Choroid plexus epithelial cell (primary cell): Measurements from ENCODE around the gene PAOX.

Source experiments
- DNase-seq: peaks from one replicate; pipeline ENCODE4 v3.0.0-alpha.2; 2010; ENCODE audit warnings: low read depth
- H3K4me3 ChIP-seq: 2 replicates; pipeline ENCODE4 v1.5.1; 2011; ENCODE audit warnings: low read depth, mild to moderate bottlenecking, control low read depth, low read length, moderate library complexity
- TF ChIP-seq, protein P1 (sequence below): conservative IDR thresholded peaks from 2 replicates; pipeline ENCODE4 v1.5.1; 2011; ENCODE audit warnings: low read depth, mild to moderate bottlenecking, control low read depth, inconsistent platforms, low read length, moderate library complexity

PAOX gene

GRCh38 chr10:133355991-133356390, 23.1 kb upstream of the PAOX start:
- no peak overlapping the region for H3K4me3 ChIP-seq
- no peak for DNase-seq
- TF ChIP-seq, protein P1, sequence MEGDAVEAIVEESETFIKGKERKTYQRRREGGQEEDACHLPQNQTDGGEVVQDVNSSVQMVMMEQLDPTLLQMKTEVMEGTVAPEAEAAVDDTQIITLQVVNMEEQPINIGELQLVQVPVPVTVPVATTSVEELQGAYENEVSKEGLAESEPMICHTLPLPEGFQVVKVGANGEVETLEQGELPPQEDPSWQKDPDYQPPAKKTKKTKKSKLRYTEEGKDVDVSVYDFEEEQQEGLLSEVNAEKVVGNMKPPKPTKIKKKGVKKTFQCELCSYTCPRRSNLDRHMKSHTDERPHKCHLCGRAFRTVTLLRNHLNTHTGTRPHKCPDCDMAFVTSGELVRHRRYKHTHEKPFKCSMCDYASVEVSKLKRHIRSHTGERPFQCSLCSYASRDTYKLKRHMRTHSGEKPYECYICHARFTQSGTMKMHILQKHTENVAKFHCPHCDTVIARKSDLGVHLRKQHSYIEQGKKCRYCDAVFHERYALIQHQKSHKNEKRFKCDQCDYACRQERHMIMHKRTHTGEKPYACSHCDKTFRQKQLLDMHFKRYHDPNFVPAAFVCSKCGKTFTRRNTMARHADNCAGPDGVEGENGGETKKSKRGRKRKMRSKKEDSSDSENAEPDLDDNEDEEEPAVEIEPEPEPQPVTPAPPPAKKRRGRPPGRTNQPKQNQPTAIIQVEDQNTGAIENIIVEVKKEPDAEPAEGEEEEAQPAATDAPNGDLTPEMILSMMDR, result no peak

- DNase-seq, result no peak
- TF ChIP-seq, protein P1, result no peak
- peak overlapping the region; percentile 60 for H3K4me3 ChIP-seq
These were observed 22.3 kb upstream of the PAOX start for GRCh38 chr10:133356549-133357284.

DNA sequence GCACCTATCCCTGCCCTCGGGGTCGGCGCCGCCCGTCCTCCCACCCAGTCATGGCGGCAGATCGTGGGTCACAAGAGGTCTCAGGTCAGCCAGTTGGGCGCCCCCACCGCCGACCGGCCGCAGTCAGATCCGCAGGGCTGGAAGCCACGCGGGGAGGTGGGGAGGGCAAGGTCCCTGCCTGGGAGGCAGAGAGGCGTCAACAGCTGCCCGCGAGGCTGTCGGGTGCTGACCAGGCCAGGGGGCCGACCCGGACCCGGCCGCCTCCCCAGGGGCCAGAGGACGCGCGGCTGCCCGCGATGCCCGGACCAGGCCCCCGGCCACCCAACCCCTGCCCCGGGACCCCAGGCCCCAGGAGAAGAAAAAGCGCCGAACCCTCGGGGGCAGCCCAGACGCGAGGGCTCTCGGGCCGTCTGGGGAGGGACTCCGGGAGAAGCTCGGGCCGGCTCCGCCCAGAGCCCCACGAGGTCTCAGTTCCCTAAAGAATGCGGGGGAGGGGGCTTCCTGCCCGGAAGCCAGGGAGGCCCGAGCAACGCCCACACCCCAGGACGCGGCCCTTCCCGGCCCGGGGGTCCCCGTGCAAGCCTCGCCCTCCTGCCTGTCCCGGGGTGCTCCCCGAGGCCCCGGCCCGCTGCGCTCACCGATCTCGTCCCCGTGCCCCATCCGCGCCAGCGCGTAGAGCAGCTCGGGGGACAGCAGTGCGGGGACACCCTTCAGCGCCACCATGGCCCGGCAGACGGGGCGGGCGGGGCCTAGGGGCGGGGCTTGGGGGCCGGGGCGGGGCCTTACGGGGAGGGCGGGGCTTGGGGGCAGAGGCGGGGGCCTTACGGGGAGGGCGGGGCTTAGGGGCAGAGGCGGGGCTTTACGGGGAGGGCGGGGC, 21.5 kb upstream of the PAOX start, which contains the start of gene FUOM:
Gene FUOM, minus strand, starts transcription at position 735 of the 877 bp plus-strand sequence. Its CDS starts 12 bp downstream, at position 723.
- DNase-seq, result peak; percentile 37
- TF ChIP-seq, protein P1, result no peak
- H3K4me3 ChIP-seq, result peak within 1 kb of the TSS; percentile 60

- TF ChIP-seq, protein P1, result no peak
- H3K4me3 ChIP-seq, result no peak overlapping the region
- DNase-seq, result no peak
These were observed 20.7 kb upstream of the PAOX start for GRCh38 chr10:133358162-133358924.

GRCh38 chr10:133358925-133359310, 20.1 kb upstream of the PAOX start:
- no peak for DNase-seq
- H3K4me3 ChIP-seq, result no peak overlapping the region
- TF ChIP-seq, protein P1, result no peak

DNA sequence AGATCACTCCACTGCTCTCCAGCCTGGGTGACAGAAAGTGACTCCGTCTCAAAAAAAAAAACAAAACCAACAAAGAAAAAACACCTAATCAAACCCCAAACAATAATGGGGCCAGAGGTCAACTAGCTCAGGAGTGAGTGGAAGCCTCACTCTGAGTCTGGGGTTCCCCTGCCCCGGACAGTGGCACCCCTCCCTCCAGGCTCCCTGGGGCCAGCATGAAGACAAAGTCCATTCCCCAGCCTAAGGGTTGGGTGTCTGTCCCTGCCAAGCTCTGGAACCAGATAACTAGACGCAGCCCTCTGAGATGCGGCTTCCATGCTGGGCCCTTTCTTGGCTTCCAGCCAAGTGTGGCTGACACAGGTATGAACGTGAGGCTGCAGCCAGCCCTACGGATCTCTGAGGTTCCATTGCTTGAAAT, 19.5 kb upstream of the PAOX start:
- no peak for DNase-seq
- H3K4me3 ChIP-seq, result no peak overlapping the region
- TF ChIP-seq, protein P1, result no peak
